ENCODE data around the gene AMH.

Gene AMH

GRCh38 chr19:2288818-2289713 is 39.9 kb downstream of the AMH start:
- TF ChIP-seq, protein P1, sequence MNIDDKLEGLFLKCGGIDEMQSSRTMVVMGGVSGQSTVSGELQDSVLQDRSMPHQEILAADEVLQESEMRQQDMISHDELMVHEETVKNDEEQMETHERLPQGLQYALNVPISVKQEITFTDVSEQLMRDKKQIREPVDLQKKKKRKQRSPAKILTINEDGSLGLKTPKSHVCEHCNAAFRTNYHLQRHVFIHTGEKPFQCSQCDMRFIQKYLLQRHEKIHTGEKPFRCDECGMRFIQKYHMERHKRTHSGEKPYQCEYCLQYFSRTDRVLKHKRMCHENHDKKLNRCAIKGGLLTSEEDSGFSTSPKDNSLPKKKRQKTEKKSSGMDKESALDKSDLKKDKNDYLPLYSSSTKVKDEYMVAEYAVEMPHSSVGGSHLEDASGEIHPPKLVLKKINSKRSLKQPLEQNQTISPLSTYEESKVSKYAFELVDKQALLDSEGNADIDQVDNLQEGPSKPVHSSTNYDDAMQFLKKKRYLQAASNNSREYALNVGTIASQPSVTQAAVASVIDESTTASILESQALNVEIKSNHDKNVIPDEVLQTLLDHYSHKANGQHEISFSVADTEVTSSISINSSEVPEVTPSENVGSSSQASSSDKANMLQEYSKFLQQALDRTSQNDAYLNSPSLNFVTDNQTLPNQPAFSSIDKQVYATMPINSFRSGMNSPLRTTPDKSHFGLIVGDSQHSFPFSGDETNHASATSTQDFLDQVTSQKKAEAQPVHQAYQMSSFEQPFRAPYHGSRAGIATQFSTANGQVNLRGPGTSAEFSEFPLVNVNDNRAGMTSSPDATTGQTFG (tag by site-specific recombination; IDR thresholded peaks at IDR 0.05; ENCODE audit: borderline replicate concordance): no peak
- no peak for TF ChIP-seq ZBTB20 (tag by site-specific recombination; IDR thresholded peaks at IDR 0.05)
- peak; percentile 100 for TF ChIP-seq ZNF18 (tag by site-specific recombination; IDR thresholded peaks at IDR 0.05)
- no peak for TF ChIP-seq GLIS2 (tag by site-specific recombination; IDR thresholded peaks at IDR 0.05)
- H3K4me1 ChIP-seq (ENCODE audit: control insufficient read depth, insufficient read depth, low read length): no peaks in the 10 kb centered on the region
- no peak overlapping the region for H3K27ac ChIP-seq (ENCODE audit: extremely low read depth, low read depth, low read length)
- no peaks in the 10 kb centered on the region for H3K36me3 ChIP-seq (ENCODE audit: control insufficient read depth in 2 of 2, insufficient read depth in 1 of 2, low read length in 2 of 2)
- ChIA-PET CTCF (interaction anchor here (0.9 to 1.0 kb wide), 2 partner anchors 14 to 348 kb away, joined by 3 read pairs; no protein-coding TSS in a partner anchor), POLR2A (interaction anchor here (1.0 to 1.7 kb wide), 3 partner anchors 8 to 187 kb away, joined by 3 to 5 read pairs (median 4); partner anchors contain the start of genes GADD45B, LSM7 and SPPL2B)
- no peak overlapping the region for H3K4me3 ChIP-seq (ENCODE audit: low read depth, low read length)
- H3K9me3 ChIP-seq (ENCODE audit: control insufficient read depth, insufficient read depth, low read depth, low read length): no peaks in the 10 kb centered on the region

- H3K4me3 ChIP-seq (ENCODE audit: low read depth, low read length): peak overlapping the region; percentile 17
- no peaks in the 10 kb centered on the region for H3K9me3 ChIP-seq (ENCODE audit: control insufficient read depth, insufficient read depth, low read depth, low read length)
- ChIA-PET CTCF (interaction anchor here (1.3 kb wide), 1 partner anchor 15 kb away, joined by 4 read pairs; no protein-coding TSS in a partner anchor), POLR2A (no interaction called here)
- no peaks in the 10 kb centered on the region for H3K4me1 ChIP-seq (ENCODE audit: control insufficient read depth, insufficient read depth, low read length)
- no peak overlapping the region for H3K27ac ChIP-seq (ENCODE audit: extremely low read depth, low read depth, low read length)
- H3K36me3 ChIP-seq (ENCODE audit: control insufficient read depth in 2 of 2, insufficient read depth in 1 of 2, low read length in 2 of 2): no peaks in the 10 kb centered on the region
- no peak for TF ChIP-seq ZNF843 (tag by site-specific recombination; IDR thresholded peaks at IDR 0.05)
- TF ChIP-seq, protein P2, sequence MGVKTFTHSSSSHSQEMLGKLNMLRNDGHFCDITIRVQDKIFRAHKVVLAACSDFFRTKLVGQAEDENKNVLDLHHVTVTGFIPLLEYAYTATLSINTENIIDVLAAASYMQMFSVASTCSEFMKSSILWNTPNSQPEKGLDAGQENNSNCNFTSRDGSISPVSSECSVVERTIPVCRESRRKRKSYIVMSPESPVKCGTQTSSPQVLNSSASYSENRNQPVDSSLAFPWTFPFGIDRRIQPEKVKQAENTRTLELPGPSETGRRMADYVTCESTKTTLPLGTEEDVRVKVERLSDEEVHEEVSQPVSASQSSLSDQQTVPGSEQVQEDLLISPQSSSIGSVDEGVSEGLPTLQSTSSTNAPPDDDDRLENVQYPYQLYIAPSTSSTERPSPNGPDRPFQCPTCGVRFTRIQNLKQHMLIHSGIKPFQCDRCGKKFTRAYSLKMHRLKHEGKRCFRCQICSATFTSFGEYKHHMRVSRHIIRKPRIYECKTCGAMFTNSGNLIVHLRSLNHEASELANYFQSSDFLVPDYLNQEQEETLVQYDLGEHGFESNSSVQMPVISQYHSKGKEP (tag by site-specific recombination; IDR thresholded peaks at IDR 0.05): no peak
- TF ChIP-seq ZNF561 (tag by site-specific recombination; IDR thresholded peaks at IDR 0.05; ENCODE audit: borderline replicate concordance): no peak
- TF ChIP-seq, protein P3, sequence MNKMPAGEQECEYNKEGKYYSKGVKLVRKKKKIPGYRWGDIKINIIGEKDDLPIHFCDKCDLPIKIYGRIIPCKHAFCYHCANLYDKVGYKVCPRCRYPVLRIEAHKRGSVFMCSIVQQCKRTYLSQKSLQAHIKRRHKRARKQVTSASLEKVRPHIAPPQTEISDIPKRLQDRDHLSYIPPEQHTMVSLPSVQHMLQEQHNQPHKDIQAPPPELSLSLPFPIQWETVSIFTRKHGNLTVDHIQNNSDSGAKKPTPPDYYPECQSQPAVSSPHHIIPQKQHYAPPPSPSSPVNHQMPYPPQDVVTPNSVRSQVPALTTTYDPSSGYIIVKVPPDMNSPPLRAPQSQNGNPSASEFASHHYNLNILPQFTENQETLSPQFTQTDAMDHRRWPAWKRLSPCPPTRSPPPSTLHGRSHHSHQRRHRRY (tag by site-specific recombination; IDR thresholded peaks at IDR 0.05): no peak
Observed at GRCh38 chr19:2289714-2290435, 40.8 kb downstream of the AMH start.

- ChIA-PET POLR2A (no interaction called here), CTCF (interaction anchor here (0.7 to 1.3 kb wide), 2 partner anchors 16 to 55 kb away, joined by 4 read pairs; no protein-coding TSS in a partner anchor)
- Histone ChIP-seq H3K36me3 (ENCODE audit: control insufficient read depth in 2 of 2, insufficient read depth in 1 of 2, low read length in 2 of 2) (no peaks in the 10 kb centered on the region), H3K27ac (ENCODE audit: extremely low read depth, low read depth, low read length) (no peak overlapping the region), H3K4me1 (ENCODE audit: control insufficient read depth, insufficient read depth, low read length) (no peaks in the 10 kb centered on the region), H3K9me3 (ENCODE audit: control insufficient read depth, insufficient read depth, low read depth, low read length) (no peaks in the 10 kb centered on the region), H3K4me3 (ENCODE audit: low read depth, low read length) (peak overlapping the region; percentile 17; the same call in 1 of the 2 replicates)
- TF ChIP-seq ZNF416 (tag by site-specific recombination; IDR thresholded peaks at IDR 0.05): no peak
Observed at GRCh38 chr19:2290441-2291184, 41.5 kb downstream of the AMH start.

All from HEK293 (cell line).